ENCODE results near the gene TCERG1L.

The TCERG1L gene

DNA sequence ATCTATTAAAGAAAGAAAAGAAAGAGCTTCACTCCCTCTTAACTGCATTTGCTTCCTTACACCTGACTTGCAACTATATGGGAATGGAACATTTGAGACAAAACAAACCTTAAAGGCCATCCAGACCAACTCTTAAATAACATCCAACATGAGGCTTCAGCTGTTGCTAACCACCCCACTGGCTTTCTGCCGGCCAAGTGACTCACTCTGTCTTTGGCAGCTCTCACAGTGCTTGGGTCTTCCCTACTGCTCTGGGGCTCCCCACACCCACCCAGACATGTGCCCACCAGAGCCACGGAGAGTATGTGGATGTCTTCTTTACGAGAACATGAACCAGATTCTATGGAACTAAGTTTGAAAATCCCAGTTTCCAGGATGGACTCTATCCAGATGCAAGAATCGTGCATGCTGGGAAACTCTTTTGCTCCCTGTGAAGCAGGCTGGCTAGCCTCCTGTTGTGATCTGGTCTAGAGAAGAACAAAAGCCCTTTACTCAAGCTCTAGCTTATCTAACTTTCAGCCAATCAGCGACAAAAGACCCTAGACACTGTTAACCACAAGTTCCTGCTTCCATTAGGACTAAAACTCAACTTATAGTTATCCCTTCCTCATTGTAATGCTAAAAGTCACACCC lies 245.7 kb downstream of the TCERG1L start:
- no peak for DNase-seq (ENCODE audit: low read depth in 2 of 2)

DNA sequence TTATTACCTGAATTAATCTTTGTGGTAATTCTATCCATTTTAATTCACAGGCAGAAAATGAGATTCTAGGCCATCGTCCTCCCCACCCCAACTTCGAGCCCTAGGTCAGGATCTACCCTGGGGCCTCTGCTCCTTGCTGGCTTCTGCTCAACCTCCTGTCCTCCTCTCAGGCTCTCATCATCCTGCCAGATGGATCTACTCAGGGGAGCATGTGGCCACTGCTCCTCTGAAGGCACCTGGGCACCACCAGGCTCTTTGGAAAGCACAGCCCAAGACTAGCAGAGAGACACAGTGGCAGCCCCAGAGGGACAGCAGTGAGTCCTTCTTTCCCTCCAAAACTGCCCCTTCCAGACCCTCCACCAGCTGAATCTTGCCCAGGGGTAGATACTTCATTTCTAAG lies 248.2 kb downstream of the TCERG1L start:
- no peak for DNase-seq (ENCODE audit: low read depth in 2 of 2)

DNA sequence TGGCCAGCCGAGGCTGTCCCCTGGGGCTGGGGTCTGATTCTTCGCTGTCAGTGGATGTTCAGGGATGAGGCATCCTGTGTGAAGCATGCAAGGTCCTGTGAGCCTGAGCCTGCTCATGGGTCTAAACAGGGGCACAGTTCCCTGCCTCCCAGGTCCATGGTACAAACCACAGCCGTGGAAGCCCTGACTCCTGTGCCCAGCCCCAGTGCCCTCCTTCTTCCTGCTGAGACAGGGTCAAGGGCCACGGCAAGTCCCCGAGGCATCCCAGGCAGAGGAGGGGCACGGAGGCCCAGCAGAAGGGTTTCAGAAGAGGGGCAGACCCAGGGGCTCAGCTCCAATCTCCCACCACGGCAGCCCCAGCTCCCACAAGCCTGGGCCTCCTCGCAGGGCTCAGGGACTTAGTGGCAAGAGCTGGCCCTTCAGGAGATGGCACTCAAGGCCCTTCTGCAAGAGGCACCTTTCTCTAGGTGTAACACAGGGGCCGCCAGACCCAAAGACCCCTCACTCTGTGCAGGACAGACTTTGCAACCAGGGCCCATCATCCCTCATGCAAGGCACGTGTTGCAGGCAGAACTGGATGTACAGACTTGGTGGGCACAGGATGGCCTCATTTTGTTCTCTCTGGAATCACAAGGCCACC lies 248.8 kb downstream of the TCERG1L start:
- DNase-seq (ENCODE audit: low read depth in 2 of 2): no peak

DNA sequence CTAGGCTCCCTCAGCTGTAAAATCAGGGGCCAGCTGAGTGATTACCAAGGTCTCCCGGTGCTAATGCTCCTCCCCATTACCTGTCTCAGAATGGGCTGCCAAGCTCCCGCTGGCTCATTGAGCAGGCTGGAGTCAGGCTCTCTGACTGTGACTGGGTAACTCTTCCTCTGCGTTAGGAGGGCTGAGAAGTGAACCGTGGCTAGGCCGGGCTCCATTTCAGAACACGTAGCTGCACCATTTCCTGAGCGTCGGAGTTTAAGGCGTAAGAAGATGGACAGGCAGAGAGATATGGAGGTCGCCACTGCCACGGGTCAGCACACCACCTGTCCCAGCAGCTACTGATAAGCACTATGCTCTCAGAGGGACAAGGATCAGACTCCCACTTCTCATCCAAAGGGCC lies 250.3 kb downstream of the TCERG1L start:
- no peak for DNase-seq (ENCODE audit: low read depth in 2 of 2)

DNA sequence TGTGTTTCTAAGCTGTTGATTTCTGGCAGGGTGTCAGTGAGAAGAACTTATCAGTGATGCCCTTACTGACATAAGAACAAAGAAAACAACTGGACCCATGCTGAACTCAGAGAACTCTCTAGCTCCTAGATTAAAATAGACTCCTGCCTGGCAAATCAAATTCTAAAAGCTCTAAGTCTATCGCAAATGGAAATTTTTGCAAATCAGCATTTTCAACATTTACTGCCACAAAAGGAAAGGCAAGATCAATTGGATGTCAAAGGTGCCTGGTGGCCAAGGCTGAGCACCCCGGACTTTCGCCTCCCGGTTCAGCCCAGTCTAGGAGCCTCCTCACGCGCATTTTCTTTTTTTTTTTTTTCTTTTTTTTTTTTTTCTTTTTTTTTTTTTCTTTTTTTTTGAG lies 251.6 kb downstream of the TCERG1L start:
- no peak for DNase-seq (ENCODE audit: low read depth in 2 of 2)

DNA sequence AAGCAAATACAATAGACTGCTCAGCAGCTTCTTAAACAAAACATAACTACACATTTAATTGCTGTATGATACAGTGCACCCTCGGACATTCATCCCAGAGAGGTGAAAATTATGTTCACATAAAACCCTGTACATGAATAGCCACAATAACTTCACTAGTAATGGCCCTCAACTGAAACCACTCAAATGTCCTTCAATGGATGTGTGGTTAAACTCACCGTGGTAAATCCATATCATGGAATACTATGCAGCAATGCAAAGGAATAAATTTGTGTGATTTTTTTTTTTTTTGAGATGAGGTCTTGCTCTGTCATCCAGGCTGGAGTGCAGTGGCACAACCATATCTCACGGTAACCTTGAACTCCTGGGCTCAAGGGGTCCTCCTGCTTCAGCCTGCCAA lies 252.7 kb downstream of the TCERG1L start:
- DNase-seq (ENCODE audit: low read depth in 2 of 2): no peak

DNA sequence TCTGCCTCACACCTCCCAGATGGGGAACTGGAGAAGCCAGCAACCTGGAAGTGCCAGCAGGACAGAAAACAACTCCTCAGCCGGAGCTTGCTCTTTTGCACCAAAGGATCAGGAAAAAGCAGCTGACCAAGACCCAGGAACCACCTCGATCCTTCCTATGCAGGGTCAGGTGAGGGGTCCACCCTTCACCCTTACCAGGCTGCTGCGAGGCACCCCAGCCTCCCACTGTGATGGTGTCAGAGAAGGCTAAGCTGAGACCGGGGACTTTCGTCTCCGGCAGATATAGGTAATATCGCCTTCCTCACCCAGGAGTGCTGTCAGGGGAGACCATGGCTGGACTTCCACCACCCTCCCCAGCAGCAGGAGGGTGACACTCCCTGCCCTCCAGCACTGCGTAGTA lies 254.7 kb downstream of the TCERG1L start:
- no peak for DNase-seq (ENCODE audit: low read depth in 2 of 2)

DNA sequence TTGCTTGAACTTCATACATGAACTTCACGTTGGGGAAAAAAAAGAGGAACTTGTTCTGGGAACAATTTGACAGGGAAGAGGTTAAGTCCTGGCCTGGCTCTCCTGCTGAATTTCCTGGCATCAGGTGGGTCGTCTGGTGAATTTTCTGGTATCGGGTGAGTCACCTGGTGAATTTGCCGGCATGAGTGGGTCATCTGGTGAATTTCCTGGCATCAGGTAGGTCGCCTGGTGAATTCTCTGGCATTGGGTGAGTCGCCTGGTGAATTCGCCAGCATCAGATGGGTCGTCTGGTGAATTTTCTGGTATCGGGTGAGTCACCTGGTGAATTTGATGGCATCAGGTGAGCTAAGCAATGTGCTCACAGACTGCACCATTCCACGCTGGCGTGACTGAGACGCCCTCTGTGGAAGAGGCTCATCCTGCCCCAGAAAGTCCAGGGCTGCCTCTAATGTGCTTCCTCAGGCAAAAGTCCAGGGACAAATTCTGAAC lies 255.4 kb downstream of the TCERG1L start:
- no peak for DNase-seq (ENCODE audit: low read depth in 2 of 2)

DNA sequence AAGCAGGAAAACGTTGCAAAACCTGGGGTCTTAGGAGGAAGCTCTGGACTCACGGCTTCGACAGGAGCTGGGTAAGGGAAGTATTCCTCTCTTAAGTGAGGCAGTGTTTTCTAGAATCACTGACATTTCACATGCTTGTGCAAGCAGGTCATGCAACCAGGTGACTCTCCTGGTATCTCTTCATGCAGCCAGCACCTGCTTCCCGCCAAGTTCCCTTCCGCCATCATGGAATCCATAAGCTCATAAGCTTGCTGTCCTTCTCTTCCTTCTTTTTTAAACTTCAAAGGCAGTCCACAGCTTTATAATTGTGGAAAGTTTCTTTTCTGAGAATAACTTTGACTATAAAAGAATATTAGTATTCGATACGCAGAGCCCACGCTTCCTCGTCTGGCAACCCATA lies 256.1 kb downstream of the TCERG1L start:
- no peak for DNase-seq (ENCODE audit: low read depth in 2 of 2)

DNA sequence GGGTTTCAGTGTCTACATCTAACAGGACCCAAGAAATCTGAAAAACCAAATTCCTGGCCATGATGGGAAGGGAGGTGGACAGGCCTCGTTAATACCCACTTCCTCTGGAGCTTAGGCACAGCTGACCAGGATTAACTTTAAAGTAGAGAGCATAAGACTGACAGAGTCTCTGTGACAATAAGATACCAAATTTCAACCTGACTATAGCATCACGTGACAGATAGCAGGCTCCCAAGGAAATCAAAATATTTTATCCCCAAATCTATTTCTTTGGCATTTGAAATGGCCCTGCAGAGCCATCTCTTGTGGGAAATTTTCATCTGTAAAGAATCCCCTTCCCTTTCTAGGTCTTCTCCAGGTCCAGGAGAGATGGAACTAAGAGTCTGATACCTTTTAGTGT lies 258.3 kb downstream of the TCERG1L start:
- DNase-seq (ENCODE audit: low read depth in 2 of 2): no peak

DNA sequence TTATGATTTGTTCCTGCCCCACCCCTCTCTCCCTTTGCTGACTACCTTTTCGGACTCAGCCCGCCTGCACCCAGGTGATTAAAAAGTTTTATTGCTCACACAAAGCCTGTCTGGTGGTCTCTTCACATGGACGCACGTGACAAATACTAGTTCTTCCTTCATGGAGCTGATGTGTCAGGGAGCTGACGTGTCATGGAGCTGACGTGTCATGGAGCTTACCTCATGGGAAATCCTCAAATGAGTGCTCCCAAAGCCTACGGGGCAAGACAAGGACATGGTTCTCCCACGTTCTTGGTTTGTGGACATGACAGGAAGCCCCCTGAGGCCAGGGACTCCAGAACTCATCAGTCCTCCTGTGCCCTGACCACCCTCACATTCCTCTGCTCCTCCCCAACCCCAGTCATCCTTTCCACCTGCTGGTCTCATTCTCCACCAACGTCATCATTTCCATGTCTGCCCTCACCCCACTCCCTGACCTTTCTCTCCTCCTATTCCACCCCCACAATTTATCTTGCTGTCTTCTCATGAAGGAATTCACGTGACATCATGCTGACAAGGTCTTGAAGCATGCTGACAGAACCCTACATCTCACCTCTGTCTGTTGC lies 261.3 kb downstream of the TCERG1L start:
- DNase-seq (ENCODE audit: low read depth in 2 of 2): no peak

DNA sequence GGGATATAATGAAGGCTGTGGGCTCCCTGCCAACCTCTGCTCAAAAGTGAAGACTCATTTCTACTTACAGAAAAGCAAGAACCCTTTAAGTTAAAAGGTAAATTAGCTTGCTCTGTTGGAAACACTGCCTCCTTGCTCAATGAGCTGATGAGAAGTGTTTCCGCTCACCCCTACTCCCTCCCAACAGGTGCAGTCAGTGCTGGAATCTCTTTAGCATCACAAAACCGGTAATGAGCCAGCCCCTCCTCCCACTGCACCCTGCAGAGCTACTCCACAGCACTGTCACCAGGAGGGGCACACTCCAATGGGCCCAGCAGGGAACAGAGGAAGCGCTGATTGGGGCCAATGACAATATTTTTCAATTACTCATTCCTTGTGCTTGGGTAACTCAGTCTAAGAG lies 262.5 kb downstream of the TCERG1L start:
- DNase-seq (ENCODE audit: low read depth in 2 of 2): no peak

DNA sequence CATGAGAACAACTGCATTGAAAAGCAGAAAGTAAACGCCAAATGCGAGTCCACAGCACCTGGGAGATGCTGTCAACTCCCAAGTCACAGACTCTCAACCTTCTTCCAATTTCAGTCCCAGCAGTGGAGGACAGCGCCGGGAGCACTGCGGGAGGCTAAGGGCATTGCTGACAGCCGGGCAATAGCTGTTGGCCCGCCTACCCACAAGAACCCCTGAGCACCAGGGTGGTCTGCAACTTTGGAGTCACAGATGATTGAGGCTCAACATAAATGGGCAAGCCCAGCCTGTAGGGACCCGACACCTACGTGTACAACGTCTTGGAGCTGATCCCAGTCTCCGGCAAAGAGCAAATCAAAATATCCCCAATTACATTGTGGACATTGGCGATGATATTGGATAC lies 262.9 kb downstream of the TCERG1L start:
- no peak for DNase-seq (ENCODE audit: low read depth in 2 of 2)

DNA sequence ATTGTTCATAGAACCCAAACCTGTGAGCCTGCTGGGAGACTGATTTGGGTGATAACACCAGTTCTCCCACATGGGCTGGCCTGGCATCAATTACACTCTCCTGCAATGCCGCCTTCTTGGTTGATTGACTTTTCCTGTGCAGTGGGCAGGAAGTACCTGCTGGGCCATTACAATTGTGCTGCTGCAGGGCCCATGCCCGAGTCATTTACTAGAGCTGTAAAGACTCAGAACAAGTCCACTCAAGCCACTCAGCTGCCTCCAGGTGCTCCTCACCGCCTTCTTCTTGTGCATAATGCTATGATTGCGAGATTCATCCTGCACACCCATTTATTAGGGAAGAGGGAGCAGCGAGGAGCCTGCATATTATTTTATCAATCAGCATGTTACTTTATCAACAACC lies 264.0 kb downstream of the TCERG1L start:
- DNase-seq (ENCODE audit: low read depth in 2 of 2): no peak

DNA sequence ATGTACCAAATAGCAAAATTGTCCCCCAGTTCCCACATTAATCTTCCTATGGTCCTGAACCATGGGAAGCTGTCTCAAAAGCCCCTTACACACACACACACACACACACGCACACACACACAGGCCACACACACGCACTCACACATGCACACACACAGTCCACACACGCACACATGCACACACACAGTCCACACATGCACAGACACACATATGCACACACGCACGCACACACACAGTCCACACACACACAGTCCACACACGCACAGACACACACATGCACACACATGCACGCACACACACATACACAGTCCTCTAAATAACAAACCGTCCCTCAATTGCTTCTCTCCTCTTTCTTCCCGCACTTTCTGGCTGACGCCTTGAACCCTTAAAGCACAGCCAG lies 265.3 kb downstream of the TCERG1L start:
- DNase-seq (ENCODE audit: low read depth in 2 of 2): no peak

DNA sequence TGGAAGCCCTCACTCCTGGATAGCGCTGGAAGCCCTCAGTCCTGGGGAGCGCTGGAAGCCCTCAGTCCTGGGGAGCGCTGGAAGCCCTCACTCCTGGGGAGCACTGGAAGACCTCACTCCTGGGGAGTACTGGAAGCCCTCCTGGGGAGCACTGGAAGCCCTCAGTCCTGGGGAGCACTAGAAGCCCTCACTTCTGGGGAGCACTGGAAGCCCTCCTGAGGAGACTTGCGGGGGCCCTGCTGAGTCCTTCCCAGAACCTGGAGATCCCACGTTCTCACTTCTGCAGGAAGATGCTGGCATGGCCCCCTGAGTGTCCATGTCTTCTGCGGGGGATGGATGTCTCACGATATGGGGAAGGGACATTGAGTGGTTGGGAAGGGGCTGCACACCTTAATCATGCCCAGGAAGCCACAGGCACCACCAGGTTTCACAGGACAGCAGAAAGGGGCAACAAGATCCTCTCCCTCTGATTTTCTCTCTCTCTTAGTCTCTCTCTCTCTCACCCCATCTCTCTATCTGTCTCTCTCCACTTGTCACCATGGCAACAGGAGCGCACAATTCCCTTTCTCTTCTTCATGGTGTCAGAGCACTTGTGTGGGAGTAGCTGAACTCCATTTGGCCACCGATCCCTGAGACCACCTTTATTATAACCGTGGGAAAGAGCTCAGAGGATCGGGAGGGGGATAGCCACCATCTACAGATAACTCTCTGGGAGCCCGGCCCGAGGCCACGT lies 267.0 kb downstream of the TCERG1L start:
- no peak for DNase-seq (ENCODE audit: low read depth in 2 of 2)

DNA sequence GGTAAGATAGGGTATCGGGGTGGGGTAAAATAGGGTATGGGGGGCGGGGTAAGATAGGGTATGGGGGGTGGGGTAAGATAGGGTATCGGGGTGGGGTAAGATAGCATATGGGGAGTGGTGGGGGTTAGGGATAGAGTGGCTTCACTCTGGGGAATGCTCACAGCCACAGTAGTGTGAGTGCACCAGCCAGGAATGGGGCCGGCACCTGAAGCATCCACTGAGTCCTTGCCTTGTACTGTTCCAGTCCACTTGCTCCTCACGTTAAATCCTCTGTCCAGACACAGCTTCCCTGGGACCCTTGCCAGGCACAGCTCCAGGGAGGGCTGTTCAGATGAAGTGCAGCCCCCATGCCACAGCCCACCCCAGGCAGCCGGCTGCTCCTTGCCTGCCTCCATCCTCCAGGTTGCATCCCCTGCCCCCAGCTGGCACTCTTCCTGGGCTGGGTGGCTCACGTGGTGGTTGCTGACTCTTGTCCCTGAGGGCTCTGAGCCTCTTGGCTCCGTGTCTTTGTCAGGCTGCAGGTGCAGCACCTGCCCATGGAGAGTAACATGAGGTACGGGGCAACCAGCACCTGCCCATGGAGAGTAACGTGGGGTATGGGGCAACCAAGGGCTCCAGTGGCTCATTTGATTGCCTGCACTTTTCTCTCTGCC lies 268.4 kb downstream of the TCERG1L start:
- no peak for DNase-seq (ENCODE audit: low read depth in 2 of 2)
